H1 (cell line): ENCODE measurements around the gene CD3D. TPM values are rescaled to one million over a fixed set of nuclear protein-coding genes. Genes with fewer than 3 reads are reported as not detected.

Source experiments
- CTCF ChIA-PET: fragments of 300-600 bp; sonication (Branson Sonifier 250); formaldehyde crosslinking; loops from one replicate; lab custom pipeline; 2021; ENCODE audit not compliant: partially characterized antibody; lab: Charles Lee
- POLR2A ChIA-PET: fragments of 300-600 bp; sonication (Branson Sonifier 250); formaldehyde crosslinking; loops from one replicate; lab custom pipeline; 2021; ENCODE audit warnings: inconsistent platforms; ENCODE audit not compliant: partially characterized antibody; lab: Charles Lee
- DNase-seq, 2 experiments: peaks; one replicate each; pipeline versions ENCODE4 v3.0.0 to v3.0.0-alpha.2; 2010 to 2022; ENCODE audit warnings: low spot score in 2 of 2, low read depth in 1 of 2, mixed read lengths in 1 of 2
- FAIRE-seq: peaks from 2 replicates; lab custom pipeline; 2011; peaks lifted over from hg19 to GRCh38; lab: Jason Lieb, UNC
- H2AFZ ChIP-seq: 2 replicates; pipeline ENCODE4 v1.8.1; 2012; ENCODE audit warnings: low read length, inconsistent platforms
- H2AK5ac ChIP-seq: 2 replicates; pipeline ENCODE4 v1.6.1; 2013; ENCODE audit warnings: low read depth, low read length
- H2BK120ac ChIP-seq: replicated peaks from 2 replicates; pipeline ENCODE3; 2013; ENCODE audit warnings: low read depth, low read length, inconsistent platforms
- H2BK12ac ChIP-seq: 2 replicates; pipeline ENCODE4 v1.6.1; 2013; ENCODE audit warnings: low read depth, low read length
- H2BK15ac ChIP-seq: 2 replicates; pipeline ENCODE4 v1.6.1; 2013; ENCODE audit warnings: low read length
- H2BK20ac ChIP-seq: 2 replicates; pipeline ENCODE4 v1.6.1; 2013; ENCODE audit warnings: low read length
- H2BK5ac ChIP-seq: 2 replicates; pipeline ENCODE4 v1.6.1; 2013; ENCODE audit warnings: low read depth, low read length
- H3K14ac ChIP-seq: 2 replicates; pipeline ENCODE4 v1.6.1; 2013; ENCODE audit warnings: inconsistent platforms; ENCODE audit not compliant: insufficient read length
- H3K18ac ChIP-seq: 2 replicates; pipeline ENCODE4 v1.6.1; 2013; ENCODE audit warnings: low read length; ENCODE audit errors: extremely low read depth
- H3K23ac ChIP-seq: 2 replicates; pipeline ENCODE4 v1.6.1; 2013; ENCODE audit warnings: inconsistent platforms; ENCODE audit not compliant: insufficient read length
- H3K23me2 ChIP-seq: 2 replicates; pipeline ENCODE4 v1.6.1; 2013; ENCODE audit warnings: low read depth, low read length
- H3K27ac ChIP-seq: 2 replicates; pipeline ENCODE4 v1.6.1; 2011; ENCODE audit warnings: low read depth, low read length, inconsistent platforms
- H3K27me3 ChIP-seq, 4 experiments: replicated peaks in 1 of 4; 1 replicate in 1 of 4; 2 replicates in 3 of 4; pipeline versions ENCODE4 v1.6.1 to v1.8.1; 2011 to 2013; ENCODE audit warnings: low read length in 3 of 4, mild to moderate bottlenecking in 3 of 4, inconsistent platforms in 2 of 4, mixed read lengths in 2 of 4, moderate library complexity in 1 of 4; ENCODE audit not compliant: control insufficient read depth in 3 of 4, insufficient read depth in 3 of 4; ENCODE audit errors: extremely low read depth in 1 of 4
- H3K36me3 ChIP-seq, 4 experiments: 2 replicates each; pipeline versions ENCODE4 v1.6.1 to v1.8.1; 2011 to 2013; ENCODE audit warnings: mild to moderate bottlenecking in 4 of 4, low read length in 3 of 4, moderate library complexity in 2 of 4, control low read depth in 1 of 4, inconsistent platforms in 1 of 4; ENCODE audit not compliant: insufficient read depth in 4 of 4, control insufficient read depth in 2 of 4
- H3K4ac ChIP-seq: replicated peaks from 2 replicates; pipeline ENCODE3; 2013; ENCODE audit warnings: low read length, low read depth, mixed read lengths, inconsistent platforms; ENCODE audit not compliant: insufficient read length
- H3K4me1 ChIP-seq, 4 experiments: replicated peaks in 1 of 4; 1 replicate in 1 of 4; 2 replicates in 3 of 4; pipeline versions ENCODE4 v1.6.1 to v1.8.1; 2011 to 2013; ENCODE audit warnings: low read length in 3 of 4, inconsistent platforms in 2 of 4, mixed read lengths in 1 of 4; ENCODE audit not compliant: insufficient read depth in 4 of 4, control insufficient read depth in 3 of 4
- H3K4me2 ChIP-seq, 2 experiments: 2 replicates each; pipeline versions ENCODE4 v1.6.1 to v1.8.1; 2011 to 2013; ENCODE audit warnings: low read depth in 2 of 2, low read length in 2 of 2, control low read depth in 1 of 2, inconsistent platforms in 1 of 2, mild to moderate bottlenecking in 1 of 2; ENCODE audit not compliant: insufficient read depth in 1 of 2
- H3K4me3 ChIP-seq, 4 experiments: fragments of 200-600, 300-600 bp in 1 of 4; sonication (generic), shearing (Covaris generic), sonication (Bioruptor Twin) in 1 of 4; 2 replicates each; pipeline versions ENCODE4 v1.5.1 to v1.8.1; 2011 to 2016; ENCODE audit warnings: low read length in 4 of 4, low read depth in 3 of 4, control low read depth in 2 of 4, inconsistent platforms in 2 of 4, mild to moderate bottlenecking in 2 of 4, mixed read lengths in 1 of 4, moderate library complexity in 1 of 4; ENCODE audit not compliant: insufficient read depth in 2 of 4; ENCODE audit errors: extremely low read depth in 1 of 4
- H3K56ac ChIP-seq: replicated peaks from 2 replicates; pipeline ENCODE3; 2013; ENCODE audit warnings: low read depth, mild to moderate bottlenecking, mixed read lengths, low read length, inconsistent platforms; ENCODE audit not compliant: insufficient read length
- H3K79me1 ChIP-seq: 2 replicates; pipeline ENCODE4 v1.6.1; 2013; ENCODE audit warnings: low read depth, low read length, control low read depth
- H3K79me2 ChIP-seq, 2 experiments: 2 replicates each; pipeline versions ENCODE4 v1.6.1 to v1.8.1; 2012 to 2013; ENCODE audit warnings: low read length in 2 of 2, mild to moderate bottlenecking in 2 of 2, inconsistent platforms in 1 of 2; ENCODE audit not compliant: insufficient read depth in 2 of 2, control insufficient read depth in 1 of 2
- H3K9ac ChIP-seq, 4 experiments: replicated peaks in 1 of 4; 1 replicate in 1 of 4; 2 replicates in 3 of 4; pipeline versions ENCODE4 v1.6.1 to v1.8.1; 2011 to 2013; ENCODE audit warnings: low read depth in 3 of 4, low read length in 3 of 4, control low read depth in 2 of 4, mild to moderate bottlenecking in 2 of 4, moderate library complexity in 2 of 4, inconsistent platforms in 1 of 4; ENCODE audit errors: extremely low read depth in 1 of 4
- H3K9me3 ChIP-seq, 2 experiments: 2 replicates each; pipeline versions ENCODE4 v1.6.1 to v1.8.1; 2012 to 2013; ENCODE audit warnings: mild to moderate bottlenecking in 2 of 2, moderate library complexity in 2 of 2, control low read depth in 1 of 2, inconsistent platforms in 1 of 2, low read depth in 1 of 2, low read length in 1 of 2, mixed read lengths in 1 of 2; ENCODE audit not compliant: insufficient read depth in 2 of 2
- H4K20me1 ChIP-seq, 2 experiments: replicated peaks in 1 of 2; 2 replicates each; pipeline versions ENCODE3 to v1.8.1; 2011 to 2013; ENCODE audit warnings: inconsistent platforms in 2 of 2, low read length in 2 of 2, mild to moderate bottlenecking in 1 of 2; ENCODE audit not compliant: insufficient read depth in 2 of 2, control insufficient read depth in 1 of 2
- H4K5ac ChIP-seq: 2 replicates; pipeline ENCODE4 v1.6.1; 2013; ENCODE audit warnings: low read length, low read depth, mixed read lengths, inconsistent platforms; ENCODE audit not compliant: insufficient read length
- H4K8ac ChIP-seq: 2 replicates; pipeline ENCODE4 v1.8.0; 2013; ENCODE audit warnings: mild to moderate bottlenecking, moderate library complexity, low read length, inconsistent platforms; ENCODE audit not compliant: insufficient read depth; ENCODE audit errors: extremely low read depth
- H4K91ac ChIP-seq: replicated peaks from 2 replicates; pipeline ENCODE3; 2013; ENCODE audit warnings: low read length, mixed read lengths, inconsistent platforms; ENCODE audit not compliant: insufficient read length
- BACH1 ChIP-seq: IDR thresholded peaks from 2 replicates; pipeline ENCODE4 v1.6.1; 2012; ENCODE audit warnings: low read length, improper control_type of control experiment
- CHD1 ChIP-seq: IDR thresholded peaks from 2 replicates; pipeline ENCODE4 v1.6.1; 2012; ENCODE audit warnings: low read depth, low read length, improper control_type of control experiment
- POU5F1 ChIP-seq: IDR thresholded peaks from 2 replicates; pipeline ENCODE4 v1.6.1; 2011; ENCODE audit warnings: low read depth, mild to moderate bottlenecking, low read length, moderate library complexity
- WGBS, 2 experiments: shearing (Covaris generic) in 1 of 2; methylation state at CpG; one replicate each; pipeline versions ENCODE4 v1.1.6 to v1.1.7; 2013 to 2015; ENCODE audit warnings: low lambda C conversion rate in 2 of 2, mixed read lengths in 2 of 2, inconsistent platforms in 1 of 2, low coverage in 1 of 2, missing lambda C conversion rate in 1 of 2; ENCODE audit not compliant: insufficient replicate concordance in 2 of 2, insufficient coverage in 1 of 2, insufficient read length in 1 of 2; ENCODE audit errors: extremely low coverage in 1 of 2, missing lambda C conversion rate in 1 of 2; 5-methylcytosine and 5-hydroxymethylcytosine counted together
- polyA plus RNA-seq, 7 experiments: library from polyadenylated mRNA; depleted of rRNA in 3 of 7; stranded (reverse) in 5 of 7; unstranded in 2 of 7; fragments of >200 nt in 5 of 7; fragments of 200-250 nt in 2 of 7; gene quantifications; 1 replicate in 5 of 7; 2 replicates in 1 of 7; 4 replicates in 1 of 7; pipeline versions ENCODE4 v1.2.1 to v1.2.3, GENCODE V29; 2011 to 2013; ENCODE audit warnings: missing spikeins in 2 of 7, mixed read lengths in 2 of 7
- total RNA-seq: library from RNA; stranded (reverse); fragmentation: NEBNext Ultra II Directional; extraction: Animal tissue kit (Norgen Biotek cat#: 25700); gene quantifications from 2 replicates; pipeline ENCODE4 v1.2.1, GENCODE V29; 2021

CD3D gene
- total and polyA plus RNA-seq, 2 of the 8 experiments (the other 6 are each of a cell fraction or from before 2014, with no cell fraction given): not detected

- H3K4me3 ChIP-seq: no peak overlapping the region
- H3K56ac ChIP-seq: no peak overlapping the region
- peaks cover 9% of the 10 kb centered on the region; the same call in 1 of the 2 replicates for H3K23me2 ChIP-seq
- no peak overlapping the region for H3K23ac ChIP-seq
- no peak overlapping the region for H2BK12ac ChIP-seq
- no peak overlapping the region for H4K91ac ChIP-seq
- TF ChIP-seq BACH1 (no peak), CHD1 (no peak), POU5F1 (no peak)
- no peak overlapping the region for H2BK20ac ChIP-seq
- no peak overlapping the region for H2BK5ac ChIP-seq
- H4K5ac ChIP-seq: no peak overlapping the region
- no peak overlapping the region for H2BK120ac ChIP-seq
- no peak overlapping the region for H2AFZ ChIP-seq
- no peak overlapping the region for H3K14ac ChIP-seq
- no peak overlapping the region for H2AK5ac ChIP-seq
- ChIA-PET CTCF (interaction anchor here (1.6 kb wide), 1 partner anchor 147 kb away, joined by 4 read pairs; no protein-coding TSS in a partner anchor), POLR2A (no interaction called here)
- peaks cover 0 to 4% (median 0%) of the 10 kb centered on the region in 4 experiments; a peak in 2 of 7 replicates for H3K27me3 ChIP-seq
- H3K4me2 ChIP-seq: no peak overlapping the region
- no peak overlapping the region for H3K18ac ChIP-seq
- H3K4ac ChIP-seq: no peak overlapping the region
- no peak overlapping the region for H3K9ac ChIP-seq
- H3K79me2 ChIP-seq: no peaks in the 10 kb centered on the region
- H3K36me3 ChIP-seq: no peaks in the 10 kb centered on the region
- FAIRE-seq (no peak), DNase-seq (no peak)
- no peaks in the 10 kb centered on the region for H3K79me1 ChIP-seq
- no peak overlapping the region for H2BK15ac ChIP-seq
- H3K9me3 ChIP-seq: no peaks in the 10 kb centered on the region
- H4K20me1 ChIP-seq: no peaks in the 10 kb centered on the region
- H3K27ac ChIP-seq: no peak overlapping the region
- 87% methylated on average over 4 of the region's 4 CpGs; no CpG with 5 or more reads in 1 of the 2 experiments for WGBS, 2 experiments
- no peak overlapping the region for H4K8ac ChIP-seq
- H3K4me1 ChIP-seq: peaks cover 7 to 11% (median 7%) of the 10 kb centered on the region in 4 experiments
Measured at GRCh38 chr11:118318124-118318523, 24.4 kb downstream of the CD3D start.
